Testis (tissue), 3 donors: Measurements from ENCODE around the gene CLCA2. TPM values are rescaled to one million over a fixed set of nuclear protein-coding genes. Genes with fewer than 3 reads are reported as not detected.
"Not testable (repeated sequence)": the region's sequence is repeated elsewhere in the genome, so short reads cannot be mapped to it uniquely, and the experiment has no call there.

Experiments used
- DNase-seq: peaks from one replicate; pipeline ENCODE4 v3.0.0-alpha.2; 2019
- H3K27ac ChIP-seq, 2 donors: fragments of 200-600 bp; sonication (generic); one replicate each; pipeline ENCODE4 v1.5.1; 2019
- H3K27me3 ChIP-seq: fragments of 200-600 bp; sonication (generic); one replicate; pipeline ENCODE4 v1.5.1; 2019
- H3K36me3 ChIP-seq: fragments of 200-600 bp; sonication (generic); one replicate; pipeline ENCODE4 v1.5.1; 2017; ENCODE audit warnings: low read depth; ENCODE audit errors: missing control alignments
- H3K4me1 ChIP-seq: fragments of 200-600 bp; sonication (generic); one replicate; pipeline ENCODE4 v1.5.1; 2019
- H3K4me3 ChIP-seq, 2 donors: fragments of 200-600 bp; sonication (generic); one replicate each; pipeline ENCODE4 v1.5.1; 2017 to 2019
- H3K9me3 ChIP-seq: fragments of 200-600 bp; sonication (generic); one replicate; pipeline ENCODE4 v1.5.1; 2017
- POLR2A ChIP-seq: fragments of 450-650 bp; IDR thresholded peaks from one replicate; pipeline ENCODE4 v1.6.1; 2017; ENCODE audit warnings: antibody characterized with exemption, mild to moderate bottlenecking, moderate library complexity
- WGBS, 2 donors: methylation state at CpG; one replicate each; pipeline ENCODE4 v1.1.5; 2018; 5-methylcytosine and 5-hydroxymethylcytosine counted together
- intact Hi-C: fragments of 100-400 bp; cut with DNase I; formaldehyde crosslinking; loops from one replicate; pipeline ENCODE4 v1.15.1; 2023; ENCODE audit warnings: low total_unique reads
- polyA plus RNA-seq: library from polyadenylated mRNA; stranded (reverse); fragments of 350-450 nt; fragmentation: Illumina TruSeq; extraction: RNeasy Lipid Tissue Mini Kit (QIAGEN cat#74804); gene quantifications from one replicate; pipeline ENCODE4 v1.2.3, GENCODE V29; 2014; ENCODE audit warnings: low read depth, low replicate concordance; ENCODE audit not compliant: insufficient read depth
- total RNA-seq, 2 donors: library from RNA; depleted of rRNA; stranded (reverse); fragments of >200 nt; gene quantifications; one replicate each; pipeline ENCODE4 v1.2.3, GENCODE V29; 2016
- TF ChIP-seq, protein P1 (sequence below), 3 experiments: fragments of 450-650 bp in 2 of 3; fragments of 200-600 bp in 1 of 3; sonication (generic) in 1 of 3; IDR thresholded peaks; one replicate each; pipeline ENCODE4 v1.5.1; 2016 to 2019; ENCODE audit warnings: antibody characterized with exemption in 3 of 3, mild to moderate bottlenecking in 2 of 3, moderate library complexity in 1 of 3

CLCA2 gene
- total and polyA plus RNA-seq, 3 donors from 2014 or later: 1.7 to 4.5 (median 2.6) TPM

DNA sequence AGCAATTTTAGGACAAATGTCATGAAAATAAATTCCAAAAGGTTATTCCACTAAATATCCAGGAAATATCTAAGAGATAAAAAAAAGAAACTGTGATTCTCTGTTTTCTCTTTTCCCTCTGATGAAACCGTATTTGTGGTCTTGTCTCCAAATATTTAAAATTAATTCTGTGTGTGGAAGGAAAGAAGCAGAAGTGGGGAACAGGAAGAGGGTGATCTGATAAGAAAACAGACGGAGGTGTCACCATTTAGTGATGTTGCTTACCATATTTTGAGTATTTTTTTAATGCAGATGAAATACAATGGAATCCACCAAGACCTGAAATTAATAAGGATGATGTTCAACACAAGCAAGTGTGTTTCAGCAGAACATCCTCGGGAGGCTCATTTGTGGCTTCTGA, 74.3 kb downstream of the CLCA2 start:
- Histone ChIP-seq H3K36me3 (no peaks in the 10 kb centered on the region), H3K4me3 (no peak overlapping the region), H3K27me3 (no peaks in the 10 kb centered on the region), H3K9me3 (no peaks in the 10 kb centered on the region), H3K4me1 (no peaks in the 10 kb centered on the region), H3K27ac (no peak overlapping the region)
- DNase-seq: no peak
- TF ChIP-seq, protein P1, sequence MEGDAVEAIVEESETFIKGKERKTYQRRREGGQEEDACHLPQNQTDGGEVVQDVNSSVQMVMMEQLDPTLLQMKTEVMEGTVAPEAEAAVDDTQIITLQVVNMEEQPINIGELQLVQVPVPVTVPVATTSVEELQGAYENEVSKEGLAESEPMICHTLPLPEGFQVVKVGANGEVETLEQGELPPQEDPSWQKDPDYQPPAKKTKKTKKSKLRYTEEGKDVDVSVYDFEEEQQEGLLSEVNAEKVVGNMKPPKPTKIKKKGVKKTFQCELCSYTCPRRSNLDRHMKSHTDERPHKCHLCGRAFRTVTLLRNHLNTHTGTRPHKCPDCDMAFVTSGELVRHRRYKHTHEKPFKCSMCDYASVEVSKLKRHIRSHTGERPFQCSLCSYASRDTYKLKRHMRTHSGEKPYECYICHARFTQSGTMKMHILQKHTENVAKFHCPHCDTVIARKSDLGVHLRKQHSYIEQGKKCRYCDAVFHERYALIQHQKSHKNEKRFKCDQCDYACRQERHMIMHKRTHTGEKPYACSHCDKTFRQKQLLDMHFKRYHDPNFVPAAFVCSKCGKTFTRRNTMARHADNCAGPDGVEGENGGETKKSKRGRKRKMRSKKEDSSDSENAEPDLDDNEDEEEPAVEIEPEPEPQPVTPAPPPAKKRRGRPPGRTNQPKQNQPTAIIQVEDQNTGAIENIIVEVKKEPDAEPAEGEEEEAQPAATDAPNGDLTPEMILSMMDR (IDR thresholded peaks at IDR 0.05): no peak
- TF ChIP-seq POLR2A: no peak
- 86 to 89% methylated on average over 3 of the region's 3 CpGs for WGBS, 2 donors
- intact Hi-C loops: no loop called here

DNA sequence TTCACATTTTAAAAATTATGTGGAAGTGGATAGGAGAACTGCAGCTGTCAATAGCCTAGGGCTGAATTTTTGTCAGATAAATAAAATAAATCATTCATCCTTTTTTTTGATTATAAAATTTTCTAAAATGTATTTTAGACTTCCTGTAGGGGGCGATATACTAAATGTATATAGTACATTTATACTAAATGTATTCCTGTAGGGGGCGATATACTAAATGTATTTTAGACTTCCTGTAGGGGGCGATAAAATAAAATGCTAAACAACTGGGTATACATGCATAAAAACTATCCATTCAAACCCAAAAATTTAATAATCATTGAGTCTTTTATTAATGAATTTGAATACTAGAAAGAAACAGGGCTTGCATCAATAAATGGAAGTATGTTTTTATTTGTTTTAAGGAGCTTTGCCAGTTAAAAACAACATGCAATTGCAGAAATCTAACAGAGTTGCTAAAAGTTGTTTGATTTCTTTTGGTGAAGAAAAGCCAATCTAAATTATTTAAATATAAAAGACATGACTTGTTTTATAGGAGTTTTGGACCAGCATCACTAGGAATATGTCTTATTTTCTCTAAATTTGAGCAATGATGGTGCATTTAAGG, 76.1 kb downstream of the CLCA2 start:
- Histone ChIP-seq H3K4me1 (no peaks in the 10 kb centered on the region), H3K4me3 (no peak overlapping the region), H3K36me3 (no peaks in the 10 kb centered on the region), H3K27ac (no peak overlapping the region), H3K27me3 (no peaks in the 10 kb centered on the region), H3K9me3 (no peaks in the 10 kb centered on the region)
- intact Hi-C loops: no loop called here
- TF ChIP-seq, protein P1 (IDR thresholded peaks at IDR 0.05): peak; percentile 65 to 99 (median 69)
- TF ChIP-seq POLR2A: no peak
- WGBS, 2 donors: 27 to 34% methylated on average over 3 of the region's 3 CpGs
- no peak for DNase-seq

DNA sequence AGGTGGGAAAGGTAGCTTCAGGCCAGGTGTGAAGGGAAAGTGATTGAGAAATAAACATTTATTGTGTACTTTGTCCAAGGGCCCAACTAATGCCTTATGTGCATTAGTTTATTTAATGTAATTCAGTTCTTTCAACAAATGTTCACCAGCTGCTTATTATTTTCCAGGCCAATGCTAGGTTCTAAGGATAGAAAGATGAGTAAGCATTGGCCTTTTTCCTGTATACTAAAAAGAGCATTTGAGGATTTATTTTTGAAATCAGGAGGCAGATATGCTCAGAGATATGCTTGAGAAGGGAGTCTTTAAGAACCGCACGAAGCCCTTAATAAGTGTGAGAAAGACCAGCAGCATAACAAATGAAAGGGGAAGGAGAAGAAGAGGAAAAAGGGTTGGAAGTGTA, 76.7 kb downstream of the CLCA2 start:
- 77 to 83% methylated on average over 2 of the region's 2 CpGs for WGBS, 2 donors
- Histone ChIP-seq H3K4me1 (no peaks in the 10 kb centered on the region), H3K27ac (no peak overlapping the region), H3K27me3 (no peaks in the 10 kb centered on the region), H3K36me3 (no peaks in the 10 kb centered on the region), H3K9me3 (no peaks in the 10 kb centered on the region), H3K4me3 (no peak overlapping the region)
- intact Hi-C loops: no loop called here
- TF ChIP-seq POLR2A: no peak
- TF ChIP-seq, protein P1 (IDR thresholded peaks at IDR 0.05): no peak
- no peak for DNase-seq

DNA sequence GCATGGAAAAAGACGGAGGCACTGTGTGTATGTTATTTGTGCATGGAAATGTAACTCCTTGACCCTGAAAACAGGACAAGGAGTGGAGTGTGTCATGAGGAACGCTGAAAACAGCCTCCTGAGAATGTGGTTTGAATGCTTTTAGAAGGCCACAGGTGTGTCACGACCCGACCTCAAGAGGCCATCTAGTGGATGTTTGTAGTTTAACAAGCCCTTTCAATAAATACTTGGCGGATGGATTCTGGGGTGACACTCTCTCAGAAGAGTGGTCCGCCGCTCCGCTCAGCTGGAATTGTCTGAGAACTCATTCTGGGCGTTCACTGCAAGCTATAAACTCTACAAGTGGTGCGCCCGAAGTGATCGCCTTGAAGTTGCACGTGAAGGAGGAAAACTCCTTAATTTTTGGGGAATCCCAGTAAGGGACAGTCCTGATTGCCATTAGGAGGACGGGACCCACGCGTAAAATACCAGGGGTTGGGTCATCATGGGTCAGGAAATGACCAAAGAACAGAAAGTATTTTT, 78.2 kb downstream of the CLCA2 start:
- intact Hi-C loops, H3K9me3 ChIP-seq, H3K27me3 ChIP-seq, H3K36me3 ChIP-seq, H3K4me1 ChIP-seq: not testable (repeated sequence)
- TF ChIP-seq, protein P1 (IDR thresholded peaks at IDR 0.05): peak in 2 of 3 experiments; percentile 43 to 66
- DNase-seq: peak; percentile 62
- H3K4me3 ChIP-seq: peak overlapping the region; percentile 48 to 62
- H3K27ac ChIP-seq: peak overlapping the region in 1 of 2 donors; percentile 78
- 44 to 49% methylated on average over 16 of the region's 16 CpGs for WGBS, 2 donors
